ENCODE results near the gene PLXDC2.

The PLXDC2 gene

GRCh38 chr10:20276127-20276979, 460.1 kb downstream of the PLXDC2 start:
- no peaks in the 10 kb centered on the region for H3K27me3 ChIP-seq
- H3K9me3 ChIP-seq, result no peaks in the 10 kb centered on the region
- H3K4me3 ChIP-seq, result no peak overlapping the region
- H3K36me3 ChIP-seq, result peaks cover 7 to 18% (median 18%) of the 10 kb centered on the region in 3 donors
- DNase-seq, result no peak
- intact Hi-C loops (cut with DNase I; ENCODE audit: low total_unique reads), result no loop called here
- no peak for TF ChIP-seq CTCF (IDR thresholded peaks at IDR 0.05)
- no peaks in the 10 kb centered on the region for H3K4me1 ChIP-seq
- H3K27ac ChIP-seq, result no peak overlapping the region

- intact Hi-C loops (cut with DNase I; ENCODE audit: low total_unique reads), result no loop called here
- no peaks in the 10 kb centered on the region for H3K9me3 ChIP-seq
- no peak for TF ChIP-seq CTCF (IDR thresholded peaks at IDR 0.05)
- DNase-seq, result no peak
- H3K27ac ChIP-seq, result no peak overlapping the region
- H3K4me1 ChIP-seq, result no peaks in the 10 kb centered on the region
- H3K4me3 ChIP-seq, result no peak overlapping the region
- H3K36me3 ChIP-seq, result peaks cover 7 to 21% (median 18%) of the 10 kb centered on the region in 3 donors
- H3K27me3 ChIP-seq, result no peaks in the 10 kb centered on the region
These were observed 461.6 kb downstream of the PLXDC2 start for GRCh38 chr10:20277820-20278219.

- TF ChIP-seq CTCF (IDR thresholded peaks at IDR 0.05), result no peak
- intact Hi-C loops (cut with DNase I; ENCODE audit: low total_unique reads), result no loop called here
- H3K27ac ChIP-seq, result no peak overlapping the region
- no peak overlapping the region for H3K4me3 ChIP-seq
- no peaks in the 10 kb centered on the region for H3K27me3 ChIP-seq
- H3K9me3 ChIP-seq, result no peaks in the 10 kb centered on the region
- no peak for DNase-seq
- H3K36me3 ChIP-seq, result peaks cover 7 to 21% (median 18%) of the 10 kb centered on the region in 3 donors
- H3K4me1 ChIP-seq, result peaks cover 0 to 10% (median 0%) of the 10 kb centered on the region in 4 donors
These were observed 465.3 kb downstream of the PLXDC2 start for GRCh38 chr10:20281579-20281978.

GRCh38 chr10:20287586-20287985, 471.4 kb downstream of the PLXDC2 start:
- Histone ChIP-seq H3K27ac (no peak overlapping the region), H3K4me3 (no peak overlapping the region), H3K36me3 (no peaks in the 10 kb centered on the region), H3K9me3 (no peaks in the 10 kb centered on the region), H3K27me3 (no peaks in the 10 kb centered on the region), H3K4me1 (peaks cover 0 to 42% (median 19%) of the 10 kb centered on the region in 4 donors)
- DNase-seq, result no peak
- no peak for TF ChIP-seq CTCF (IDR thresholded peaks at IDR 0.05)
- intact Hi-C loops (cut with DNase I; ENCODE audit: low total_unique reads), result no loop called here

GRCh38 chr10:20288060-20288459, 471.8 kb downstream of the PLXDC2 start:
- H3K4me3 ChIP-seq, result no peak overlapping the region
- DNase-seq, result no peak
- no peaks in the 10 kb centered on the region for H3K36me3 ChIP-seq
- H3K27ac ChIP-seq, result no peak overlapping the region
- no peaks in the 10 kb centered on the region for H3K9me3 ChIP-seq
- TF ChIP-seq CTCF (IDR thresholded peaks at IDR 0.05), result no peak
- H3K27me3 ChIP-seq, result no peaks in the 10 kb centered on the region
- intact Hi-C loops (cut with DNase I; ENCODE audit: low total_unique reads), result no loop called here
- H3K4me1 ChIP-seq, result peaks cover 0 to 42% (median 19%) of the 10 kb centered on the region in 4 donors

Measured in tibial artery (tissue), 4 donors.